Hematopoietic multipotent progenitor cell (in vitro differentiated cells): ENCODE measurements around the gene DNAJC30. TPM values are rescaled to one million over a fixed set of nuclear protein-coding genes. Genes with fewer than 3 reads are reported as not detected.
"Not testable (repeated sequence)": the region's sequence is repeated elsewhere in the genome, so short reads cannot be mapped to it uniquely, and the experiment has no call there.

Experiments
- DNase-seq, 3 donors: peaks; one replicate each; pipeline ENCODE4 v3.0.0-alpha.2; 2011 to 2015; ENCODE audit warnings: low read depth in 2 of 3, low spot score in 2 of 3
- total RNA-seq: library from RNA; depleted of rRNA; stranded (reverse); fragments of >200 nt; gene quantifications from one replicate; pipeline ENCODE4 v1.2.3, GENCODE V29; 2012

DNAJC30 gene
- 4.8 TPM for total RNA-seq

GRCh38 chr7:73683056-73683787 is at the start of gene DNAJC30, which contains the start of gene BUD23:
Gene DNAJC30, minus strand, starts transcription at chr7:73683453. Its CDS starts 30 bp downstream, at chr7:73683423.
Gene BUD23, plus strand, starts transcription at chr7:73683597. Its CDS starts 29 bp downstream, at chr7:73683626.
- peak; percentile 90 to 96 (median 96) for DNase-seq

- DNase-seq, result no peak
These were observed 49.1 kb upstream of the DNAJC30 start for GRCh38 chr7:73732397-73732796.

- DNase-seq, result no peak
These were observed 47.2 kb upstream of the DNAJC30 start for GRCh38 chr7:73730485-73730884.

GRCh38 chr7:73728551-73728950 is 45.3 kb upstream of the DNAJC30 start:
- DNase-seq, result no peak

GRCh38 chr7:73727952-73728351 is 44.7 kb upstream of the DNAJC30 start:
- DNase-seq, result no peak

GRCh38 chr7:73726083-73726466 is 42.8 kb upstream of the DNAJC30 start:
- no peak for DNase-seq

- DNase-seq, result no peak
These were observed 40.6 kb upstream of the DNAJC30 start for GRCh38 chr7:73723813-73724212.

GRCh38 chr7:73722785-73723184 is 39.5 kb upstream of the DNAJC30 start:
- no peak for DNase-seq

- DNase-seq, result not testable (repeated sequence)
These were observed 38.9 kb upstream of the DNAJC30 start for GRCh38 chr7:73722182-73722581.

- no peak for DNase-seq
These were observed 38.1 kb upstream of the DNAJC30 start for GRCh38 chr7:73721377-73721817.

GRCh38 chr7:73720443-73720842 is 37.2 kb upstream of the DNAJC30 start:
- not testable (repeated sequence) for DNase-seq

- DNase-seq, result no peak
These were observed 36.5 kb upstream of the DNAJC30 start for GRCh38 chr7:73719806-73720169.

- DNase-seq, result peak in 1 of 3 donors; percentile 49
These were observed 35.9 kb upstream of the DNAJC30 start, which contains the start of gene STX1A for GRCh38 chr7:73718905-73719805. Gene STX1A, minus strand, starts transcription at chr7:73719669. Its CDS starts 38 bp downstream, at chr7:73719631.

GRCh38 chr7:73718438-73718881 is 35.2 kb upstream of the DNAJC30 start:
- no peak for DNase-seq

- DNase-seq, result peak in 2 of 3 donors; percentile 95 to 97
These were observed 34.7 kb upstream of the DNAJC30 start for GRCh38 chr7:73717991-73718405.

GRCh38 chr7:73717025-73717807 is 34.0 kb upstream of the DNAJC30 start:
- no peak for DNase-seq

GRCh38 chr7:73716318-73716890 is 33.2 kb upstream of the DNAJC30 start:
- no peak for DNase-seq

GRCh38 chr7:73715648-73716317 is 32.5 kb upstream of the DNAJC30 start:
- DNase-seq, result peak in 2 of 3 donors; percentile 72 to 83

- DNase-seq, result not testable (repeated sequence)
These were observed 30.1 kb upstream of the DNAJC30 start for GRCh38 chr7:73713319-73713718.

- no peak for DNase-seq
These were observed 29.5 kb upstream of the DNAJC30 start for GRCh38 chr7:73712773-73713172.
